PC-3 (cell line): ENCODE results near the gene HSD17B12. TPM values are rescaled to one million over a fixed set of nuclear protein-coding genes. Genes with fewer than 3 reads are reported as not detected.

ENCODE experiments used
- ATAC-seq: fragments of 200-7000 bp; cut with Tn5 transposase; 2 replicates; pipeline ENCODE4 v1.9.1; 2020; ENCODE audit warnings: mild to moderate bottlenecking, moderate library complexity
- BruUV-seq: library from RNA; stranded (reverse); fragments of 400-500 nt; replicated peaks from 2 replicates; lab custom pipeline; 2021; lab: Mats Ljungman, UMichigan
- CTCF ChIA-PET: fragments of 300-600 bp; sonication (Branson Sonifier 250); formaldehyde crosslinking; loops from one replicate; lab custom pipeline; 2022; ENCODE audit warnings: antibody characterized with exemption; lab: Charles Lee
- POLR2A ChIA-PET: fragments of 300-600 bp; sonication (Branson Sonifier 250); formaldehyde crosslinking; loops from one replicate; lab custom pipeline; 2022; ENCODE audit warnings: antibody characterized with exemption; ENCODE audit not compliant: unreplicated experiment; lab: Charles Lee
- DNase-seq: peaks from one replicate; pipeline ENCODE4 v3.0.0-alpha.2; 2015
- H2AFZ ChIP-seq: fragments of 300-600 bp; sonication (generic); 2 replicates; pipeline ENCODE4 v1.6.0; 2016; ENCODE audit warnings: antibody characterized with exemption, low read length
- H3F3A ChIP-seq: fragments of 300-600 bp; sonication (generic); one replicate; pipeline ENCODE4 v1.6.0; 2017; ENCODE audit warnings: antibody characterized with exemption, low read length, control low read depth, mild to moderate bottlenecking; ENCODE audit not compliant: unreplicated experiment
- H3K27ac ChIP-seq: fragments of 300-600 bp; sonication (generic); 2 replicates; pipeline ENCODE4 v1.5.1; 2016; ENCODE audit warnings: mild to moderate bottlenecking, low read length
- H3K27me3 ChIP-seq: fragments of 300-600 bp; sonication (generic); 2 replicates; pipeline ENCODE4 v1.6.1; 2016; ENCODE audit warnings: low read length, mixed read lengths
- H3K36me3 ChIP-seq: fragments of 300-600 bp; sonication (generic); 2 replicates; pipeline ENCODE4 v1.6.1; 2016; ENCODE audit warnings: low read depth, mixed run types, low read length, mixed read lengths
- H3K4me1 ChIP-seq: fragments of 300-600 bp; sonication (generic); 2 replicates; pipeline ENCODE4 v1.5.1; 2016; ENCODE audit warnings: low read length; ENCODE audit not compliant: insufficient read depth
- H3K4me2 ChIP-seq: fragments of 300-600 bp; sonication (generic); 2 replicates; pipeline ENCODE4 v1.6.0; 2016; ENCODE audit warnings: low read length
- H3K4me3 ChIP-seq: fragments of 300-600 bp; sonication (generic); 2 replicates; pipeline ENCODE4 v1.5.1; 2016; ENCODE audit warnings: mild to moderate bottlenecking, low read length, mixed read lengths
- H3K79me2 ChIP-seq: fragments of 300-600 bp; sonication (generic); 2 replicates; pipeline ENCODE4 v1.6.1; 2017; ENCODE audit warnings: low read length, mixed read lengths
- H3K9ac ChIP-seq: fragments of 300-600 bp; sonication (generic); 2 replicates; pipeline ENCODE4 v1.6.0; 2016; ENCODE audit warnings: mild to moderate bottlenecking, low read length
- H3K9me2 ChIP-seq: fragments of 300-600 bp; sonication (generic); replicated peaks from 2 replicates; pipeline ENCODE4 v1.6.1; 2016; ENCODE audit warnings: mixed run types, low read length, mixed read lengths
- H3K9me3 ChIP-seq: fragments of 300-600 bp; sonication (generic); 2 replicates; pipeline ENCODE4 v1.6.1; 2016; ENCODE audit warnings: low read length, mixed read lengths
- H4K20me1 ChIP-seq: fragments of 300-600 bp; sonication (generic); 2 replicates; pipeline ENCODE4 v1.6.1; 2016; ENCODE audit warnings: low read length, mixed read lengths
- EZH2 ChIP-seq: fragments of 300-600 bp; sonication (generic); IDR thresholded peaks from one replicate; pipeline ENCODE4 v1.6.1; 2017; ENCODE audit warnings: antibody characterized with exemption, mild to moderate bottlenecking, low read length; ENCODE audit not compliant: unreplicated experiment
- EZH2phosphoT487 ChIP-seq: fragments of 300-600 bp; sonication (generic); IDR thresholded peaks from 2 replicates; pipeline ENCODE4 v1.6.1; 2018; ENCODE audit warnings: mild to moderate bottlenecking, antibody characterized with exemption, low read length, borderline replicate concordance
- intact Hi-C: fragments of 100-400 bp; cut with micrococcal nuclease; formaldehyde crosslinking; loops from 2 replicates; pipeline ENCODE4 v1.9.0; 2023
- total RNA-seq: library from RNA; depleted of rRNA; stranded (reverse); fragments of >200 nt; gene quantifications from 2 replicates; pipeline ENCODE4 v1.2.3, GENCODE V29; 2014
- TF ChIP-seq, protein P1 (sequence below): fragments of 300-600 bp; sonication (generic); conservative IDR thresholded peaks from 2 replicates; pipeline ENCODE4 v1.5.1; 2017; ENCODE audit warnings: antibody characterized with exemption, low read depth, mild to moderate bottlenecking, low read length

Gene HSD17B12
- total RNA-seq, 1 experiment from 2014 or later = 77.6 TPM

- ChIA-PET CTCF (no interaction called here), POLR2A (no interaction called here)
- DNase-seq (no peak), ATAC-seq (no peak)
- no peaks in the 10 kb centered on the region for H4K20me1 ChIP-seq
- TF ChIP-seq, protein P1, sequence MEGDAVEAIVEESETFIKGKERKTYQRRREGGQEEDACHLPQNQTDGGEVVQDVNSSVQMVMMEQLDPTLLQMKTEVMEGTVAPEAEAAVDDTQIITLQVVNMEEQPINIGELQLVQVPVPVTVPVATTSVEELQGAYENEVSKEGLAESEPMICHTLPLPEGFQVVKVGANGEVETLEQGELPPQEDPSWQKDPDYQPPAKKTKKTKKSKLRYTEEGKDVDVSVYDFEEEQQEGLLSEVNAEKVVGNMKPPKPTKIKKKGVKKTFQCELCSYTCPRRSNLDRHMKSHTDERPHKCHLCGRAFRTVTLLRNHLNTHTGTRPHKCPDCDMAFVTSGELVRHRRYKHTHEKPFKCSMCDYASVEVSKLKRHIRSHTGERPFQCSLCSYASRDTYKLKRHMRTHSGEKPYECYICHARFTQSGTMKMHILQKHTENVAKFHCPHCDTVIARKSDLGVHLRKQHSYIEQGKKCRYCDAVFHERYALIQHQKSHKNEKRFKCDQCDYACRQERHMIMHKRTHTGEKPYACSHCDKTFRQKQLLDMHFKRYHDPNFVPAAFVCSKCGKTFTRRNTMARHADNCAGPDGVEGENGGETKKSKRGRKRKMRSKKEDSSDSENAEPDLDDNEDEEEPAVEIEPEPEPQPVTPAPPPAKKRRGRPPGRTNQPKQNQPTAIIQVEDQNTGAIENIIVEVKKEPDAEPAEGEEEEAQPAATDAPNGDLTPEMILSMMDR = no peak
- no peak for TF ChIP-seq EZH2phosphoT487
- no peak for TF ChIP-seq EZH2
- H3K9me2 ChIP-seq = no peaks in the 10 kb centered on the region
- H3K79me2 ChIP-seq = no peaks in the 10 kb centered on the region
- H3K27ac ChIP-seq = no peak overlapping the region
- no peaks in the 10 kb centered on the region for H3K27me3 ChIP-seq
- H3K4me1 ChIP-seq = no peaks in the 10 kb centered on the region
- no TSS peak for BruUV-seq
- intact Hi-C loops = no loop called here
- H3K9ac ChIP-seq = no peak overlapping the region
- H3K9me3 ChIP-seq = no peaks in the 10 kb centered on the region
- H3K4me2 ChIP-seq = no peak overlapping the region
- H2AFZ ChIP-seq = no peak overlapping the region
- H3F3A ChIP-seq = no peaks in the 10 kb centered on the region
- H3K4me3 ChIP-seq = no peak overlapping the region
- H3K36me3 ChIP-seq = peaks cover 3% of the 10 kb centered on the region
Measured at GRCh38 chr11:43779306-43779705, 98.8 kb downstream of the HSD17B12 start.

DNA sequence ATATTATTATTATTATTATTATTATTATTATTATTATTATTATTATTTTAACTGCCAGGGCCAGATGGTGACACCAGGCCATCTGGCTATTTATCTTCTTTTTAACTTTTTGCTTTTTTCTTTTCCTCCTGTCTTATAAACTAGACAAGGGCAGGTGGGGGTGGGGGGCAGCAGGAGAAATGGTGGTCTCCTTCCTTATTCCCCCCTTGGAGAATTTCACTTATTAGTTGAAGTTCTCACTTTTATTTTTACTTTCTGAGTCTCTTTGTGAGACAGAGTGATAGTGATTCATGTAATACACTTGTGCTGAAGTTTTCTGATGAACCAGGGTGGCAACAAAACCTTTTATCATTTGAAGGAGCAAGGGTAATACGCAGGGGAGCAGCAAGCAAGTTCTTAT lies 103.8 kb downstream of the HSD17B12 start:
- Histone ChIP-seq H3K9me2 (no peaks in the 10 kb centered on the region), H3K9me3 (peaks cover 4% of the 10 kb centered on the region; the same call in 1 of the 2 replicates), H3K4me1 (no peaks in the 10 kb centered on the region; the same call in 1 of the 2 replicates), H3K27me3 (no peaks in the 10 kb centered on the region), H3K27ac (no peak overlapping the region), H3F3A (no peaks in the 10 kb centered on the region), H3K4me3 (no peak overlapping the region), H3K4me2 (no peak overlapping the region), H4K20me1 (no peaks in the 10 kb centered on the region), H3K9ac (no peak overlapping the region), H3K79me2 (no peaks in the 10 kb centered on the region), H2AFZ (no peak overlapping the region), H3K36me3 (peaks cover 3% of the 10 kb centered on the region)
- intact Hi-C loops = no loop called here
- ChIA-PET CTCF (no interaction called here), POLR2A (no interaction called here)
- BruUV-seq = no TSS peak
- no peak for ATAC-seq
- no peak for DNase-seq
- no peak for TF ChIP-seq EZH2
- no peak for TF ChIP-seq EZH2phosphoT487
- TF ChIP-seq, protein P1 = no peak

GRCh38 chr11:43784866-43785265 lies 104.3 kb downstream of the HSD17B12 start:
- no peaks in the 10 kb centered on the region for H3K9me2 ChIP-seq
- no peak overlapping the region for H3K4me2 ChIP-seq
- H3K4me3 ChIP-seq = no peak overlapping the region
- H2AFZ ChIP-seq = no peak overlapping the region
- no TSS peak for BruUV-seq
- peaks cover 4% of the 10 kb centered on the region; the same call in 1 of the 2 replicates for H3K9me3 ChIP-seq
- H3K36me3 ChIP-seq = peaks cover 3% of the 10 kb centered on the region
- H4K20me1 ChIP-seq = no peaks in the 10 kb centered on the region
- intact Hi-C loops = no loop called here
- ChIA-PET CTCF (no interaction called here), POLR2A (no interaction called here)
- H3K27me3 ChIP-seq = no peaks in the 10 kb centered on the region
- ATAC-seq = no peak
- DNase-seq = no peak
- no peaks in the 10 kb centered on the region for H3K79me2 ChIP-seq
- H3K4me1 ChIP-seq = peaks cover 6% of the 10 kb centered on the region
- TF ChIP-seq EZH2 = no peak
- TF ChIP-seq EZH2phosphoT487 = no peak
- TF ChIP-seq, protein P1 = no peak
- H3K9ac ChIP-seq = no peak overlapping the region
- no peaks in the 10 kb centered on the region for H3F3A ChIP-seq
- H3K27ac ChIP-seq = no peak overlapping the region
